Panc1 (cell line): ENCODE data around the gene PGLYRP3.

Experiments
- CTCF ChIP-seq: fragments of 450-650 bp; IDR thresholded peaks from 2 replicates; pipeline ENCODE4 v1.5.1; 2017; ENCODE audit warnings: mild to moderate bottlenecking
- POLR2AphosphoS5 ChIP-seq: IDR thresholded peaks from 2 replicates; pipeline ENCODE4 v1.6.1; 2012; ENCODE audit warnings: mild to moderate bottlenecking, low read depth, low read length, moderate library complexity
- REST ChIP-seq, 2 experiments: IDR thresholded peaks; 2 replicates each; pipeline ENCODE4 v1.6.1; 2011 to 2012; ENCODE audit warnings: low read depth in 2 of 2, control low read depth in 1 of 2, low read length in 1 of 2, mild to moderate bottlenecking in 1 of 2, moderate library complexity in 1 of 2; ENCODE audit not compliant: insufficient read depth in 1 of 2
- SIN3A ChIP-seq: IDR thresholded peaks from 2 replicates; pipeline ENCODE4 v1.6.1; 2012; ENCODE audit warnings: low read depth, mild to moderate bottlenecking, low read length, moderate library complexity, borderline replicate concordance; ENCODE audit not compliant: insufficient read depth

- no peak for TF ChIP-seq CTCF
- TF ChIP-seq REST (IDR thresholded peaks at IDR 0.05; ENCODE audit: insufficient read depth in 1 of 2, low read depth in 2 of 2, low read length in 1 of 2): no peak
- TF ChIP-seq POLR2AphosphoS5: no peak
- no peak for TF ChIP-seq SIN3A
Measured at GRCh38 chr1:153350321-153350957, 37.7 kb upstream of the PGLYRP3 start.
